ENCODE data around the gene VSX2.

VSX2 gene

DNA sequence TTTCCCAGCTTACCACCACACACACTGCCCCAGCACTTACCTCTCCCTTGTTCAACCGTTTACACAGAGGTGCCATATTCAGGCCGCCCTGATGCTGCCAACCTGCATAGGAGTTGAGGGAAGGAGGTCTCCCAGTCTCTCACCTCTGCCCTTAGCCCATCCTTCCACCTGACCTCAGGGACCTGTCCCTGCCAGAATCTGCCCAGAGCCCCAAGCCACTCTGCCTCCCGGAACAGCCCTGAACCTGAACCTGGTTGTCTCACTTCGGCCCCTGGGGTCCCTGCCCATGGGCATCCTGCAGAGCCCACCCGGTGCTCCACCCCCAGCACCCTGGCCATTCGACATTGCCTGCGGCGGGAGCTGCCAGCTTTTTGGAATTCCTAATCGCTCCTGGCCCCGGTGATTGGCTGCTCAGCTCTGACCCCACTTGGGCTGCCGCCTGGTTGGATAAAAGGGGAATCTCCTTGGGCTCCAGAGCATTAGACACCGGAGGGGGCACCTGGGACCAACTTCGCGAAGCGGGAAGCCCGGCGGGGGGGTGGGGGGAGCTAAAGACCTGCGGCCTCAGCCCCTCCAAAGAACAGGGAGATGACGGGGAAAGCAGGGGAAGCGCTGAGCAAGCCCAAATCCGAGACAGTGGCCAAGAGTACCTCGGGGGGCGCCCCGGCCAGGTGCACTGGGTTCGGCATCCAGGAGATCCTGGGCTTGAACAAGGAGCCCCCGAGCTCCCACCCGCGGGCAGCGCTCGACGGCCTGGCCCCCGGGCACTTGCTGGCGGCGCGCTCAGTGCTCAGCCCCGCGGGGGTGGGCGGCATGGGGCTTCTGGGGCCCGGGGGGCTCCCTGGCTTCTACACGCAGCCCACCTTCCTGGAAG is at the start of gene VSX2:
Gene VSX2 (plus strand): TSS at position 476 of the 874 bp plus-strand sequence. CDS start 113 bp downstream, at position 589.
- DNase-seq, result no peak

DNA sequence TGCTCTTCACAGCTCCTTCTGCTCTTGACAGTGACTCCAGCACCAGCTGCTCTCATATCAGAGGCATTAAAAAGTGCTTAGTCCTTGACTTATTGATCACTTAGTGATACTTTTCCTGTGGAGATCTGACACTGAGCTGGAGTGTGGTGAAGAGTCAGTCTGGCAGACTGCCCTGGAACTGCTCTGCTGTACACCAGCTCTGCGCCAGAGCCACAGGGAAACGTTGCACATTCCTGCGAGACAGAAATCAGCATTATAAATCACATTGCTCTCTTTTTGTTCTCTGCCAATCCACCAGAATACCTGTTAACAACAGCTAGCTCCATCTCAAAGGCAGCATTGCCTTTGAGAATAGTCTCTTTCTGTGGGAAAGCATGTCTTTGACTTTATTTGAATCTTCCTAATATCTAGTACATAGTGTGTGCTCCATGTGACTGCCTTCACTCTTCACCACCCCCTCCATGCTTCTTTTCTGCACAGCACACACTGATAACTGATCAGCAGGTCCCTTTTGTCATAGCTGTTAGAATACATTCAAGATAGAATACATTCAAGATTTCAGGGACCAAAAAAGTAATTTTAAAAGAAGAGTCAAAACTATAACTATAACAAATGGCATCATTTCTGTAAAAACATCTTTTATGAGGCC is 48.2 kb upstream of the VSX2 start:
- DNase-seq, result no peak

DNA sequence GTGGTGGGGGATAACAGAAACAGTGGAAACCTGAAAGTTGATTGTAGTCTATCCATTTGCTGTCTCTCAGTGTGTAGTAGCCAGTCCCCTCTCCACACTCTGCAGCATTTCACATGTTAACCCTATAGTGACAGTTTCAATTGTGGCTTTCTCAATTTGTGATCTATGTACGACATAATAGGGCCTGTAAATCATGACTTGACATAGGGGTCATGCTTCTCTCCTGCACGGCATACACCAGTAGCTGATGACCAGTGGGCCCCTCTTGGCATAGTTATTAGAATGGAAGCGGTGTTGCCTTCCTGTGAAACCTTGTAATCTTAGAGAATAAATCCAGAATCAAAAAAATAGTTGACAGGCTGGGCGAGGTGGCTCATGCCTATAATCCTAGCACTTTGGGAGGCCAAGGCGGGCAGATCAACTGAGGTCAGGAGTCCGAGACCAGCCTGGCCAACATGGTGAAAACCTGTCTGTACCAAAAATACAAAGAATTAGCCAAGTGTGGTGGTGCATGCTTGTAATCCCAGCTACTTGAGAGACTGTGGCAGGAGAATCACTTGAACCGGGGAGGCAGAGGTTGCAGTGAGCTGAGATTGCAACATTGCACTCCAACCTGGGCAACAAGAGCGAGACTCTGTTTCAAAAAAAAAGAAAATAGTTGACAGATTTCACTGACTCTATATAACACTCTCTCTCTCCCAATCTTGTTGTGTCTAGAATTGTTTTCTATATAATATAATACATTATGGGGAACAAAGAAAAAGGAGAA is 44.6 kb upstream of the VSX2 start:
- DNase-seq, result no peak

DNA sequence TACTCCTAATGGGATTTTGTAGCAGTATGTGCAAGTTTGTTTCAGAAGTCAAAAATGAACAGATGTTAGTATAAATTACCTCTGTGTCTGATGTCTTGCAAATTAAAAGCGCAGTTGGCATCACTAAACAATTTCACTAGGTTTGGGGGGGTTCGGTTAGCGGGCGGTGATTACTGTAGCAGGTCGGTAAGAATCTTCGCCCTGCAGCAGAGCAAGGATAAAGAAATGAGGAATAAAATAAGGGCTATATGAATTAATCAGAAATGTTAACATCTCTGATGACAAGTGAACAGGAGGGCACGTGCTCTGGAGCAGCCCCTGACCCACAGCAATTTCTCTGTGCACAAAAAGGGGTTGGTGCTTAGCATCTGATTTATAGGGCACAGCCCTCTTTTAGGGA is 43.6 kb upstream of the VSX2 start:
- no peak for DNase-seq

DNA sequence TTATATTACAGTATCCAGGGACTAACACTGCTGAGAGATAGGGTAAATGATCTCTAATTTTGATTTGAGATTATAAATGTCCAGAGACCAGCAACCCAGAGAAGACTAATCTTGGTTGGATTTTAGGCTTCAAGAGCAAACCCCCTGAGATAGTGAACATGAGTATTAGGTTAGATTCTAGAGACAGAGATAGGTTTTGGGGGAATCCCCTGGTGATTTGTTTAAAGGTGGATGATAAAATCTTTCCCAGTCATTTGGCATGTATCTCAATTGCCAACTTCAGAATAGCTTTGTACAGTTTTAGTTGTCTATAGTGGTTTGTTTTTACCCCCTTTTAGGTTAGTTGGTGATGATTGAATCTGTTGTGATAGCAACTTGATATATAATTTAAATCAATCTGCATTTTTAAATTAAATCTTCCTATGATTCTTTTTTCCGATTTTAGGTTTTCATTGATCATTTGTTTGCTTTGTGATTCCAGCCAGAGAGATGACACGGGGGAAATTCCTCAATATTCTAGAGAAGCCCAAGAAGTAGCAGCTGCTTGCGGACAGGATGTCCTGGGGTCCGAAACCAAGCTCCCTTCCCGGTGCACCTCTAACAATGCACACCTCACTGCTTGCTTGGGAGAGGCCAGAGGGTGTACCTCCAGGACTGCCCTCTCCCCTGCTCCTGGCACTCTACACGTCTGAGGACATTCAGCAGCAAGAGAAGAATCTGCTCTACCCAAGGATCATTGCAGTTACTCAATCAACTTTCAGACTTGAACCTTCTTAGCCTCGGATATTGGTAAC is 40.6 kb upstream of the VSX2 start:
- no peak for DNase-seq

DNA sequence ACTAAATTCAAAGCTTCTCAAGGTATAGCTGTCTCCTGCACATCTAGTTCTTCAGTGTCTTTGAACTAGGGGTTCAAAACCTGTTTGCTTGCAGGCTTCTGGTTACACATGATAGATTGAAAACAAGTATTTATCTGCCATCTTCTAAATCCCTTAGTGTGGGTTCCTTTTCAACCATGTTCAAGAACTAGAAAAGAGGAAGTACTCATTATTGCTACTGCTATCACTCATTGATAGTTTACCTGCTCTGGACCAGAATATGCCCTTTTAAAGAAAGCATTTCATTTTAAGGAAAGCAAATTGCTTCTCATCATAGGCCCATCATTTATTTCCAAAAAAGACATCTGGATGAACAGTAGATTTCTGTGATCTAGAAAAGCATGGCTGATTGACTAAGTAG is 37.1 kb upstream of the VSX2 start:
- DNase-seq, result no peak

DNA sequence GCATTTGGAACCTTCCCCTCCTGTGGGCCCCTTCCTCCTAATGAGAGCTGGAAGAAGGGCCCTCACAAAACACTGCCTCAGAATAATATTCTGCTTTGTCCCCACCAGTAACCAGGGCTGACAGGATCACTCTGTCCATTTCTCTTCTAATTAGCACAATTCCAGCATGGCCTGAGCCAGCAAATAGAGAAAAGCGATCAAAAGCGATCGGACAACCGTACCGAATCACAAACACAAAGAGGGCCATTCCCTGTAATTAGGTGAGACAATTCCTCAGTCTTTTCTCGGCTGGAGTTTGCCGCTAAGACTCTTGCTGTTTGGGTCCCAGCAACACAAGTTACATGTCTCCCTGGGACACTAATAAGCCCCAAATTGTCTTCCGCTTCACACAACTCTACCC is 35.6 kb upstream of the VSX2 start:
- no peak for DNase-seq

DNA sequence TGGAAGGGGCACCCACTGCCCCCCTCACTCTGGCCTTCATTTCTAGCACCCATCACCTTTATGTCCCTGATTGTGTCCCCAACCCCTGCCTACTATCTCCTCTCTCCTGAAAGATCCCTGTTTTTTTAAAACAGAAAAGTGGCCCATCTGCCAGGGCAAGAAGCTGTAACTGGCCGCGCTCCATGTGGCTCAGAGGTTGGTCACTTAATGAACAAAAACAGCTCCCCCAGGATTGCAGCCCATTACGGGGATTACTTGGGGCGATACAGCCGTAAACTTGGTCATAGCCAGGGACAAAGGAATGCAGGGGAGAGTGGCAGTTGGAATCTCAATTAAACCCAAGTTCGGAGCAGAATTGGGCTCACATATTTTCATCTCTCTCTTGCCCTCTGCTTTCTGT is 34.8 kb upstream of the VSX2 start:
- no peak for DNase-seq

DNA sequence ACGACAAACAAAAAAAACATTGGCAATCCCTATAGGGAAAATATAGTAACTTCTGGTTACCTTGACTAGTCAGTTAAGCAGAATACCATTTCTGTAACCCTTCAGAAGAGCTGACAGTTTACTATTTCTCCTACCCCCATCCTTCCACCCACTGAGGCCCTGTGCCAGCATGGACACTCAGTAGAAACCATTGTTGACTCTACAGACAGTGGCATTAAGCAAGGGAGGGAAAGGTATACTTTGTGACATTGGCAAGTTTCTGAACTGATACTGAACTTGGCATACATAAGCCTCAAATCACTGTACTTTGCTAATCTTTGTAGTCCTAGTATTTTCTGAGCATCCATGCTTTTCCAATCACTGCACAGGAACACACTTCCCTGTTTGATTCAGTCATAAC is 33.4 kb upstream of the VSX2 start:
- DNase-seq, result no peak

DNA sequence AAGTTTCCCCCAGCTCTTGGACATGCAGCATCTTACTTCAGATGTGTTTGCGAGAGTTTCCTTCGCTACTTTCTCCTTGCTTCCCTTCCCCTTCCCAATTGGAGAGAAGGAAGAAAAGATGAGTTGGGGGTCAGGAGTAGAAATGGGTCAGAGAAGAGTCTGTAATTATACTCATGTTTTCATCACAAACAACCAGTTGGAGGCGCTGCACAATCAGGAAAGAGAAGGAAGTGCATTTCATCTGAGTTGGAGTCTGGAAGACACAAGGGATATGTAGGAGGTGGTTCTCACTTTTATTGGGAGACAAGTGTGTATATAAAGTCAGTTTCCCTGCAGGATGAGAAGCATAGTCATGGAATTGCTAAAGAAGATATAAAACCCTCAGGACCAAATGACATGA is 31.3 kb upstream of the VSX2 start:
- no peak for DNase-seq

DNA sequence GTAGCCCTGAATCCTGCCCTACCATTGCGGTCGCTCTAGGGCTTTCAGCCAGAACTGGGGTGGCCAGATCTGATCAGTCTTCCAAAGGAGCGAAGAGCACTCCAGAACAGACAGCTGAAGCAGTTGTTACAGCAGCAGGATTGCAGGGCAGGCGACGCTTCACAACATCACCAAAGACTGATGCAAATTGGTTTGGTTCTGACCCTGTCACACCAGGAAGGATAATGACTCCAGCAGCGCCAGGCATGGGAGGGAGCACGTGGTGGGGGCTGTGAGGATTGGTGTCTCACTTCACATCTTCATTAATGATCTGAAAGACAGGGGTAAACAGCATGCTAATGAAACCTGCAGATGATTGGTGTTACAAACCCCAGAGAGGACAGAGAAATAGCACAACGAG is 30.6 kb upstream of the VSX2 start:
- DNase-seq, result no peak

DNA sequence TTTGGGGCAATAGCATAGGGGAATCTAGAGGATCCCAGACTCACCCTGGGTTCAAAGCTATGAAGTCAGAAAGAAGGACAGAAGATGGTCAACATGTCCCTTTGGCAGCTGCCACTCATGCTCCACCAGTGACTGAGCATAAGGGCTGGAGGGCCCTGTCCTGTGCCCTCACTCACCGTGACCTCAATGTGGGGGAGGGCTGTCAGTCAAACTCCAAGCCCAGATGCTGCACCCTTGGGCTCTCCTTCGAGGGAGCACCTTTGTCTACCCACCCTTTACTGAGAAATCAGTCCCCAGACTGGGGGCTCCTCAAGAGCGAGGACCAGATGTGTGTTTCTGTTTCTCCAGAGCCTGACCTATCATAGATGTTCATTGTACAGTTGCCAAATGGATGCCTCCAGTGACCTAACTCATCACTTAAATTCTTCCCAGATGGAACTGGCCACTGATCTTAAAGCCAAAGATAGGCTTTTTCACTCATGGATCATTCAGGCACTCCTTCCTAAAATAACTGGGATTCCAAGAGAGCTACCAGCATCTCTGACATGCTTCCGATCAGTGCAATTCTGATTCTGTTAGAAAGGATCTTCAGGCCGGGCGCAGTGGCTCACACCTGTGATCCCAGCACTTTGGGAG is 27.2 kb upstream of the VSX2 start:
- DNase-seq, result no peak

DNA sequence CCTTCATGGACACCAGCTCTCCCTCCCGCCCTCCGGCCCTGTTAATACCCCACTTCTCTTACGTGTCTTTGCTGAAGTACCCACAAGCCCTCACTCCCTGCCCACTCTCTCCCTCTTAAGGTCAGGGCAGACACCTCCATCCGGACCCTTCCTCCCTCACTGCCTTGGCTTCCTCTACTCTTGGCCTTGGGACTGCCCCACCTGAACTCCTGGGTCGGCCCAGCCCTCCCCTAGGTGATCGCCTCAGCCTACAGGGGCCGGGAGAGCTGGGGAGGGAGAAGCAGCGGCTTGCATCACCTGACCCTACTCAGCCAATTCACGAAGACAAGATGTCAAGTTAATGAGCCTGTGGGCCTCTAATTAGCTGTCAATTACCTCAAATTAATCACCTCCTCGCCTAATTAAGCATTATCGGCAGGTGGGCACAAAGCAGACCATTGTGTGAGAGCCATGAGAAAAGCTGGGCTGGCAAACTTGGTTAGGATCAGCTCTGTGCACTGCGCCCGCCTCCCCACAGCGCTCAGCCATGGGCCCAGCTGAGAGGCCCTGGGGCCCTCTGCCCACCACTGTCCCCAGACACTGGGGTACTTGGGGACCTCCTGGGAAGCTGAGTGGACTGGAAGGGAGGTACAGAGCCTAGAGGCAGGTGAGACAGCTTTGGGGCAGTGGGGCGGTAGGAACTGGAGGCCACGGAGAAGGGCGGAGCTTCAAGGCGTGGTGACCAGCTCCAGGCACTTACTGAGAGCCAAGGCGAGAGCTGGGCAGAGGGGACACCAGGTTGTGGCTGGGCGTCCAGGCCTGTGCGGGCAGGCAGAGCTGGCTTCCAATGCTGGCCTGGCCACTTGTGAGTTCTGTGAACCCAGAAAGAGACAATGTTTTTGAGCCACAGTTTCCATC is 25.1 kb upstream of the VSX2 start:
- no peak for DNase-seq

DNA sequence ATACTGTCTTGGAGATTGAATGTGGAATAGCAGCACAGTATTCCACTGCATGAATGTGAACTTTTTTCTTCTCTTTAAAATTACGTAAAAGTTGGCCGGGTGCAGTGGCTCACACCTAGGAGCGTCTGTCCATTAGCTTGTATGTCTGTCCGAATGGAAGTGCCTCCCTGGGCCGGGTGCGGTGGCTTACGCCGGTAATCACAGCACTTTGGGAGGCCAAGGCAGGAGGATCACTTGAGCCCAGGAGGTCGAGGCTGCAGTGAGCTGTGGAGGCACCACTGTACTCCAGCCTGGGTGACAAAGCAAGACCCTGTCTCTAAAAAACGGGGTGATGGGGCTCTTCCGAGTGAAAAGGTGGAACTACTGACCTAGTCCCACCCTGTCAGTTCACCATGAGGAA is 22.6 kb upstream of the VSX2 start:
- DNase-seq, result no peak

DNA sequence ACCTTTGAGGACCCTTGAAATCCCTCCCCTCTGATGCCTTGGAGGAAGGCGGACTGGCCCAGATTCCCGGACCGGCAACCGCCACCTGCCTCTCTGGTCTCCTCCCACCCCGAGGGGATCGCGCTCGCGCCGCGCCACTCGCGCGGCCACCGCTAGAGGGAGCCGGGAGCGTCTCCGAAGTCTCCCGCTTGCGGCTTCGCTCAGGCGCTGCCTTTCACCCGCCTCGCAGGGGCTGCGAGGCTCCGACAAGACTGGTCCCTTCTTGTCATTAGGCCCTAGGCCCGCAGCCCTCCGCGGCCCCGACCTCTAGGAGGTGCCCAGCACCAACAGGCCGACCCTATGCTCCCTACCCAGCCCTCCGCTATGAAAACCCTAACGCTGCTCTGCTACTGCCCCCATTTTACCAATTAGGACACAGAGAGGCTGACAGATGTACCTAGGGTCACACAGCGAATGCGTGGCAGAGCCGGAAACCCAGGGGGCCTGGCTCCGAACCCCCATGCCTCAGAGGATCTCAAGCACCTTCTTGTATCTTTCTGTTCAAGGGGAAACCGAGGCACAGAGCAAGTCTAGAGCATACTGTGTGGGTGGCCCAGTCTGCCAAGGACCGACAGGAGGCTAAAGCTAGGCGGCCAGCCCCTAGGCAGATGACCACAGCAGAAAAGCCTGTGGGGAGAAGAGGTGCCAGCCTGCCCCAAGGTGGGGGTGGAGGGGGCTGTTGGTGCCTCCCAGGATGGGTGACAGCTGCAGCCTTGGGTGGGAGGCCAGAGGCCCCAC is 21.4 kb upstream of the VSX2 start:
- DNase-seq, result peak; percentile 91

DNA sequence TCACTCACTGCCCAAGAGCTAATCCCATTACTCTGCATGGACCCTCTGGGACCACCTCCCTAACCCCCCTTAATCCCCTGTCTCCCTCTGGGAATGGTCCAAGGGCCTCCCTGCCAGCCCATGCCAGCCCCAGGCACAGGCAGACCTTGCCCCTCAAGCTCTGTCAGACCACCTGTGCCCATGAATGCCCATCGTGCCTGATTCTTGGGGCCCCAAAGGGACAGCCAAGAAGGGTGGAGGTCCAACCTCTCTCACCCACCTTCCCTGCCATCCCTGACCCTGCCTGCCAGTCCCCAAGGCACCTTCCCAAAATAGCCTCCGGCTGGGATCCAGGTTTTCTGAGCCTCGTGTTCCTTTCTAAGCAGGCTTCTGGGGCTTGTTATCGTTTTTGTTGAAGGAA is 20.8 kb upstream of the VSX2 start:
- no peak for DNase-seq

DNA sequence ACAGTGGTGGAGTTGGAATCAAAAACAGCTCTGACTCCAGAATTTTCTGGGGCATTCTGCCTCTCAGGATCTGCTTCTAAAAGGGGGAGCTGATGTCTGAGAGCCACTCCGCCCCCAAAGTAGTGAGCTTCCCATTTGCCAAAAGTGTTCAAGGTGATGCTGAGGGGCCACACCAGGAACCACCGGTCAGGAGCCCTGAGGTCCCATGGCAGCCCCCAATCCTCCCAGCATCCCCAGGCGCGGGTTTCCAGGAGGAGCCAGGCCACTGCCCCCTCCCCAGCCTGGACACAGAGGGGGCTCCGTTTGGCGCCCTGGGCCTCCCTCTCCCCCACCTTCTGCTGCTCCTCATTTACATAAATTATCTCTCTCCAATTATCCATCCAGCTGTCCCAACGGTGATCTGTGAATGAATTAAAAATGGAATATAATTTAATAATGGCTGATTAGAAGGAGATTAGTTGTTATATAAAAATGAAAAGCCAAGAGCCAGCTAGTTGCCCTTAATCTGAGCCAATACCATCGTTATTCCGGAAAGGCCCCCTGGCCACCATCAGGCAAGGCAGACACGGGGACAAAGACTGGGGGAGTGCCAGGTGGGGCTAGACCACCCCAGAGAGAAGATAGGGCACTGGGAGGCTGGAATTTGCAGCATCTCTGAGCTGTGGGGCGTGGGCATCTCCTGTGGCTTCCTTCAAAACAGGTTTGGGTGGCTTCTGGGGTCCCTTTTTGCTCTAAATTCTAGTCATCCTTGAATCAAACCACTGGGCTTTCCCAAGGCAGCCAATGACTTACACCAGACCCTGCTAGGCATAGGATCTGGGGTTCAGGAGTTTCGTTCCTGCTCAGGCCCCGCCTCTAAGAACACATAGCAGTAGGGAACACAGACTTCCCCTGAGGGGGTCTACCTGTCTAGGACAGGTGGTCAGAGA is 19.7 kb upstream of the VSX2 start:
- DNase-seq, result no peak

DNA sequence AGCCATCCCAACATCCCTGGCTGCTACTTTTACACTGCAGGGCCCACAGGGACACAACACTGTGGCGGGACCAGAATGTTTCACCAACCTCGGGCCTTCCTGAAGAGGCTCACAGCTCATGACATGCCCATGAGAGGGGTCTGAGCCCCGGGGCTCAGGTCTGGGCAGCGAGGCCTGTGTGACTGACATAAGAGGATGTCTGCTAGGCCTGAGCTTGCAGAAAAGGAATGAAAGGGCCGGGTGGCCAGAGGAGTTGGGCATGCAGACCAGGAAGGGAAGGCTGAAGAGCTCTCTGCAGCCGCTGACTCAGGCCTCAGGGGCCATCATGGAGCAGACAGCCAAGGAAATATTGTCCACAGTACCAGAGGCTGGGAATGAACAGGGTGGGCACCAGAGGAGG is 18.3 kb upstream of the VSX2 start:
- no peak for DNase-seq

DNA sequence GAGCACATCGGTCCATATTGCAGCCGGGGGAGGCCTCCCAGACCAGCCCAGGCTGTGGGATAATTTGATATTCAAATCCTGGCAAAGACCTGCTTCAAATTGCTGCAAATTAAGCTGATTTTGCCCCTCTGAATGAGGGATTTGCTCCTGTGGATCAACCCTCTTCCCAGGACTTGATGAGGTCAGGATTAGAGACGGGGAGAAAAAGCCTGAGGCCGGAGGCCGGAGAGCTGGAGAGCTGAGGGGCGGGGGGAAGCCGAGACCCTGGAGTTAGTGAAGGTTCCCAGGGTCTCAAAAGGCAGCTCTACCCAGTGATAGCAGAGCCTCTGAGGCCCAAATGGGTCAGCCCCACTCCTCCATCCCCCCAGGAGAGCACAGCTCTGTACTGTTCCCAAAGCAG is 17.5 kb upstream of the VSX2 start:
- DNase-seq, result no peak

Measured in activated effector memory CD4-positive, alpha-beta T cell treated with anti-CD3 and anti-CD28 coated beads, Interleukin-2, amount 50 U/mL, for 16 hours (primary cell).